ENCODE measurements around the gene TMEM62. TPM values are rescaled to one million over a fixed set of nuclear protein-coding genes. Genes with fewer than 3 reads are reported as not detected.
A peak's percentile ranks its signal among the peaks of the same experiment; 100 is the strongest.
"Not testable (repeated sequence)": the region's sequence is repeated elsewhere in the genome, so short reads cannot be mapped to it uniquely, and the experiment has no call there.

Gene TMEM62
- total RNA-seq, 2 experiments from 2014 or later, result 15.3 to 18.5 TPM

DNA sequence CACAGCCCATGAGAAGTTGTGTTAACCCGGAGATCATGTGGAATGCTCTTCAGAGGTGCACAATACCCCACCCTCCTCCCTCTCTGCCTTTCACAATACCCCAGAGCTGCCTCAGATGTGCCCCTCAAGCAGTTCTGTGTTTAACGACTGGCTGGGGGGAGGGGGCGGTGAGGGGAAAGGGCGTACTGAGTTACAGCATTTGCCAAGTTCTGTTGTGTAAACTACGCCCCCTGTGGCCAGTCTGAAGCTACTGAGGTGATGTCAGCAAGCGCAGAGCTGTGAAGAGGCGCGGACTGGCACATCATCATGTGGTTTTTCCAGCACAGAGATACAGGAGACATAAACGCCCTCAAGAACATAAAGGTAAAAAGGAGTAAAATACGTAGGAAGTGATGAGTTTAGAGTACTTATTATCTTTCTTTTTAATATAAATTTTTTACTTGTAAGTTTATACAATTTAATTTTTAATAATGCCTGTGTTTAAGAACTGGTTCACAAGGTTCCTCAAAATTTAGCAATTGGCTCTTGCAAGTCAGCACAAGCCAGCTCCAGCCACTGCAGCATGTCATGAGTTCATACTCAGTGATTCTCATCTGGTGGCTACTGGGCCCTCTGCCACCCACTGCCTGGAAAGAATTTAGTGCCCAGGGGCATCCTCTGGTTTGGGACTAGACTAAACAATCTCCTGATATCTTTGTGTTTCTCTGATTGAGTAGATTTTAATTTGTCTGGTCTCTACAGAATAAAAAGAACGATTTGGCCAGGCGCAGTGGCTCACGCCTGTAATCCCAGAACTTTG is 85.7 kb downstream of the TMEM62 start:
- H3K4me3 Mint-ChIP-seq, result no peak overlapping the region
- H3K27me3 Mint-ChIP-seq, result peaks cover 13% of the 10 kb centered on the region
- no peak overlapping the region for H3K27ac Mint-ChIP-seq
- CTCF ChIA-PET, result no interaction called here
- H3K9me3 Mint-ChIP-seq, result no peaks in the 10 kb centered on the region
- POLR2A ChIA-PET, result no interaction called here
- H3K4me1 Mint-ChIP-seq, result no peaks in the 10 kb centered on the region
- DNase-seq, result no peak
- no peaks in the 10 kb centered on the region for H3K36me3 Mint-ChIP-seq (ENCODE audit: low read depth)

- no peak overlapping the region for H3K4me3 Mint-ChIP-seq
- H3K36me3 Mint-ChIP-seq (ENCODE audit: low read depth), result no peaks in the 10 kb centered on the region
- ChIA-PET CTCF (no interaction called here), POLR2A (no interaction called here)
- no peaks in the 10 kb centered on the region for H3K4me1 Mint-ChIP-seq
- peaks cover 19% of the 10 kb centered on the region for H3K27me3 Mint-ChIP-seq
- DNase-seq, result no peak
- H3K27ac Mint-ChIP-seq, result no peak overlapping the region
- H3K9me3 Mint-ChIP-seq, result no peaks in the 10 kb centered on the region
These were observed 86.8 kb downstream of the TMEM62 start for GRCh38 chr15:43219929-43220928.

GRCh38 chr15:43220991-43221403 is 87.6 kb downstream of the TMEM62 start, which contains the start of gene EPB42:
EPB42 (minus strand) TSS chr15:43221018; CDS start chr15:43220825, 193 bp downstream.
- DNase-seq, result no peak
- Mint-ChIP-seq H3K4me3 (no peak within 1 kb of the TSS), H3K27me3 (peaks cover 19% of the 10 kb centered on the region), H3K4me1 (peaks cover 4% of the 10 kb centered on the region), H3K27ac (no peak within 1 kb of the TSS), H3K36me3 (ENCODE audit: low read depth) (no peaks in the 10 kb centered on the region), H3K9me3 (no peaks in the 10 kb centered on the region)
- POLR2A ChIA-PET, result no interaction called here
- CTCF ChIA-PET, result no interaction called here

GRCh38 chr15:43221422-43221821 is 88.0 kb downstream of the TMEM62 start:
- peaks cover 4% of the 10 kb centered on the region for H3K4me1 Mint-ChIP-seq
- ChIA-PET POLR2A (no interaction called here), CTCF (no interaction called here)
- peaks cover 19% of the 10 kb centered on the region for H3K27me3 Mint-ChIP-seq
- DNase-seq, result no peak
- no peaks in the 10 kb centered on the region for H3K36me3 Mint-ChIP-seq (ENCODE audit: low read depth)
- H3K4me3 Mint-ChIP-seq, result no peak overlapping the region
- no peak overlapping the region for H3K27ac Mint-ChIP-seq
- no peaks in the 10 kb centered on the region for H3K9me3 Mint-ChIP-seq

- H3K36me3 Mint-ChIP-seq (ENCODE audit: low read depth), result no peaks in the 10 kb centered on the region
- no peak overlapping the region for H3K27ac Mint-ChIP-seq
- CTCF ChIA-PET, result interaction anchor here (0.6 to 3.5 kb wide), 25 partner anchors 9 to 104 kb away, joined by 3 to 51 read pairs (median 5); no protein-coding TSS in a partner anchor
- POLR2A ChIA-PET, result no interaction called here
- H3K27me3 Mint-ChIP-seq, result peaks cover 15% of the 10 kb centered on the region
- DNase-seq, result peak; percentile 65
- H3K4me3 Mint-ChIP-seq, result no peak overlapping the region
- peaks cover 4% of the 10 kb centered on the region for H3K4me1 Mint-ChIP-seq
- H3K9me3 Mint-ChIP-seq, result no peaks in the 10 kb centered on the region
These were observed 92.0 kb downstream of the TMEM62 start for GRCh38 chr15:43225201-43225949.

DNA sequence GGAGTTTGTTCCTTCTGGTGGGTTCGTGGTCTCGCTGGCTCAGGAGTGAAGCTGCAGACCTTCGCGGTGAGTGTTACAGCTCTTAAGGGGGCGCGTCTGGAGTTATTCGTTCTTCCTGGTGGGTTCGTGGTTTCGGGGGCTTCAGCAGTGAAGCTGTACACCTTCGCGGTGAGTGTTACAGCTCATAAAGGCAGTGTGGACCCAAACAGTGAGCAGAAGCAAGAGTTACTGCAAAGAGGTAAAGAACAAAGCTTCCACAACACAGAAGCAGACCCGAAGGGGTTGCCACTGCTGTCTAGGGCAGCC is 92.5 kb downstream of the TMEM62 start:
- DNase-seq; POLR2A ChIA-PET; H3K36me3 Mint-ChIP-seq (ENCODE audit: low read depth); H3K27ac Mint-ChIP-seq; H3K4me3 Mint-ChIP-seq; H3K4me1 Mint-ChIP-seq; H3K9me3 Mint-ChIP-seq: not testable (repeated sequence)
- H3K27me3 Mint-ChIP-seq, result peaks cover 14% of the 10 kb centered on the region
- CTCF ChIA-PET, result interaction anchor here (0.7 to 3.5 kb wide), 21 partner anchors 9 to 86 kb away, joined by 3 to 51 read pairs (median 6); no protein-coding TSS in a partner anchor

- peaks cover 12% of the 10 kb centered on the region for H3K27me3 Mint-ChIP-seq
- CTCF ChIA-PET, result interaction anchor here (0.6 to 3.5 kb wide), 14 partner anchors 9 to 147 kb away, joined by 3 to 51 read pairs (median 6); no protein-coding TSS in a partner anchor
- H3K4me3 Mint-ChIP-seq, result no peak overlapping the region
- H3K27ac Mint-ChIP-seq, result no peak overlapping the region
- H3K9me3 Mint-ChIP-seq, result no peaks in the 10 kb centered on the region
- DNase-seq, result no peak
- peaks cover 4% of the 10 kb centered on the region for H3K4me1 Mint-ChIP-seq
- H3K36me3 Mint-ChIP-seq (ENCODE audit: low read depth), result no peaks in the 10 kb centered on the region
- POLR2A ChIA-PET, result no interaction called here
These were observed 93.3 kb downstream of the TMEM62 start for GRCh38 chr15:43226436-43227305.

- no peak overlapping the region for H3K27ac Mint-ChIP-seq
- H3K36me3 Mint-ChIP-seq (ENCODE audit: low read depth), result no peaks in the 10 kb centered on the region
- ChIA-PET POLR2A (no interaction called here), CTCF (interaction anchor here (0.8 to 3.1 kb wide), 7 partner anchors 12 to 56 kb away, joined by 3 to 14 read pairs (median 4); no protein-coding TSS in a partner anchor)
- peaks cover 4% of the 10 kb centered on the region for H3K4me1 Mint-ChIP-seq
- no peak overlapping the region for H3K4me3 Mint-ChIP-seq
- no peaks in the 10 kb centered on the region for H3K9me3 Mint-ChIP-seq
- peaks cover under 1% of the 10 kb centered on the region for H3K27me3 Mint-ChIP-seq
- no peak for DNase-seq
These were observed 96.6 kb downstream of the TMEM62 start for GRCh38 chr15:43229977-43230376.

DNA sequence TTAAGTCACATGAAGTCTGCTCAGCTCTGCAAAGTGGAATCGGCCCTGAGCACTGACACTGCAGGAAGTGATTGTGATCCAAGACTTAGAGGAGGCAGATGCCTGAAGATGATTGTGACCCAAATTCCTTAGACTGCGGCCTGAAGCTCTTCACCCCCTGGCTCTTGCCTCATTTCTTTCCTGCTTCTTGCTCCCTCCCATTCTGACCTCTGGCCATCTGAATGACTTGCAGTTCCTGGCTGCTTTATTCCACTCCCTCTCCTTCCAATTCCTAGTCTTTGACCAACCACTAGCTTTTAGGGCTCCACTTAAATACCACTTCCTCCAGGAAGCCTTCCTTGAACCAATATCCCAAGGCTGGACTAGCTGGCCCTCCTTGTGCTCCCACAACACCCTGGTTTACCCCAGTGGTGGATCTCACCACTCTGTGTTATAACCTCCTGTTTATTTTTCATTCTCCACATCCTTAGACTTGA is 97.3 kb downstream of the TMEM62 start:
- no peak for DNase-seq
- no peak overlapping the region for H3K27ac Mint-ChIP-seq
- H3K4me3 Mint-ChIP-seq, result no peak overlapping the region
- peaks cover 2% of the 10 kb centered on the region for H3K4me1 Mint-ChIP-seq
- ChIA-PET POLR2A (no interaction called here), CTCF (interaction anchor here (0.8 to 3.1 kb wide), 7 partner anchors 12 to 55 kb away, joined by 3 to 14 read pairs (median 4); partner anchors contain the start of gene TGM5)
- H3K27me3 Mint-ChIP-seq, result no peaks in the 10 kb centered on the region
- no peaks in the 10 kb centered on the region for H3K9me3 Mint-ChIP-seq
- no peaks in the 10 kb centered on the region for H3K36me3 Mint-ChIP-seq (ENCODE audit: low read depth)

DNA sequence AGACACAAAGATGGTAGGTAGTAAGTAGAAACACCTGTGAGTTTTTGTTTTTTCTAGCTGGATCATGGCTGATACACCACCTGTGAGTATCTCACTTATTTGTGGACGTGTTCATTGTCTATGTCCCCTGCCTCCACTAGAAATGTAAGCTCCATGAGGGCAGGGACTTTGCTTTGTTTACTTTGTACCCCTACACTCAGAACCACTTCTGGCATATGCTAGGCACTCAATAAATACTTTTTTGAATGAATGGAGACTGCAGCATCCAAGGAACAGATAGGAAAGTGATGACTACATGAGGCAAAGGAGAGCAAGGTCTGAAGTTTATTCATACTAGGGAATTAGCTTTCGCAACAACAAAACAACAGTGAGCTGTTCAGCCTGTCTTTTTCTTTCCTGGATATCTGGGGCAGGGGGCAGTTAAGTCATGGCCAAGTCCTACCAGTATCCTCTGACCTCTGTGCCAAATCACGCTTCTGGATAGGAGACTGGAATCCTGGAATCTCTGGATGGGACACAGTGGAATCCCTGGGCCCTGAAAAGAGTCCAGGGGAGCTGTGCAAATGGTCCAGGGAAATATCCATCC is 99.0 kb downstream of the TMEM62 start:
- no peaks in the 10 kb centered on the region for H3K36me3 Mint-ChIP-seq (ENCODE audit: low read depth)
- no peaks in the 10 kb centered on the region for H3K9me3 Mint-ChIP-seq
- no peak overlapping the region for H3K4me3 Mint-ChIP-seq
- H3K27me3 Mint-ChIP-seq, result no peaks in the 10 kb centered on the region
- H3K27ac Mint-ChIP-seq, result no peak overlapping the region
- no peak for DNase-seq
- H3K4me1 Mint-ChIP-seq, result no peaks in the 10 kb centered on the region
- CTCF ChIA-PET, result interaction anchor here (0.7 to 2.0 kb wide), 7 partner anchors 9 to 53 kb away, joined by 3 to 10 read pairs (median 3); partner anchors contain the start of gene TGM5
- POLR2A ChIA-PET, result no interaction called here
